Thyroid gland (tissue), 4 donors: ENCODE data around the gene PIH1D1. TPM values are rescaled to one million over a fixed set of nuclear protein-coding genes. Genes with fewer than 3 reads are reported as not detected.

Source experiments
- DNase-seq, 2 donors: peaks; one replicate each; pipeline ENCODE4 v3.0.0-alpha.2; 2019
- H3K27ac ChIP-seq, 3 donors: fragments of 200-600 bp; sonication (generic); 1 replicate in 2 of 3; 2 replicates in 1 of 3; pipeline ENCODE4 v1.5.1; 2016 to 2019; ENCODE audit warnings: mild to moderate bottlenecking in 1 of 3, moderate library complexity in 1 of 3
- H3K27me3 ChIP-seq: fragments of 200-600 bp; sonication (generic); one replicate; pipeline ENCODE4 v1.5.1; 2019
- H3K36me3 ChIP-seq, 2 donors: fragments of 200-600 bp; sonication (generic); one replicate each; pipeline ENCODE4 v1.5.1; 2016 to 2019
- H3K4me1 ChIP-seq, 2 donors: fragments of 200-600 bp; sonication (generic); one replicate each; pipeline ENCODE4 v1.5.1; 2017 to 2019
- H3K4me3 ChIP-seq, 3 donors: fragments of 200-600 bp; sonication (generic); replicated peaks in 1 of 3; 1 replicate in 2 of 3; 2 replicates in 1 of 3; pipeline ENCODE4 v1.5.1; 2016; ENCODE audit warnings: mild to moderate bottlenecking in 1 of 3
- H3K9me3 ChIP-seq: fragments of 200-600 bp; sonication (generic); one replicate; pipeline ENCODE4 v1.5.1; 2017
- CTCF ChIP-seq, 6 experiments: fragments of 200-600 bp in 3 of 6; fragments of 450-650 bp in 3 of 6; sonication (generic) in 3 of 6; IDR thresholded peaks; one replicate each; pipeline ENCODE4 v1.5.1; 2016 to 2019; ENCODE audit warnings: antibody characterized with exemption in 6 of 6, mild to moderate bottlenecking in 2 of 6, inconsistent platforms in 1 of 6, moderate library complexity in 1 of 6
- POLR2A ChIP-seq, 2 donors: fragments of 450-650 bp; IDR thresholded peaks; one replicate each; pipeline ENCODE4 v1.6.1; 2017; ENCODE audit warnings: antibody characterized with exemption in 2 of 2, mild to moderate bottlenecking in 2 of 2, moderate library complexity in 1 of 2
- whole genome bisulfite sequencing, 2 donors: methylation state at CpG; one replicate each; pipeline ENCODE4 v1.1.5; 2017; 5-methylcytosine and 5-hydroxymethylcytosine counted together
- intact Hi-C: fragments of 100-400 bp; cut with DNase I; formaldehyde crosslinking; loops from one replicate; pipeline ENCODE4 v1.15.1; 2023
- total RNA-seq, 4 donors: library from RNA; depleted of rRNA; stranded (reverse); fragments of >200 nt; gene quantifications; one replicate each; pipeline ENCODE4 v1.2.3, GENCODE V29; 2016

PIH1D1 gene
- total RNA-seq, 4 donors from 2014 or later = 69.7 to 125 (median 99.8) TPM

GRCh38 chr19:49409441-49410029 lies 42.1 kb downstream of the PIH1D1 start:
- Histone ChIP-seq H3K36me3 (no peaks in the 10 kb centered on the region), H3K27ac (no peak overlapping the region), H3K4me3 (no peak overlapping the region), H3K9me3 (no peaks in the 10 kb centered on the region), H3K27me3 (no peaks in the 10 kb centered on the region), H3K4me1 (peaks cover 0 to 12% of the 10 kb centered on the region in 2 donors)
- WGBS, 2 donors = 82% methylated on average over 5 of the region's 5 CpGs
- TF ChIP-seq POLR2A (IDR thresholded peaks at IDR 0.05) = no peak
- no peak for TF ChIP-seq CTCF (IDR thresholded peaks at IDR 0.05)
- DNase-seq = no peak
- intact Hi-C loops = no loop called here

GRCh38 chr19:49408816-49409440 lies 42.7 kb downstream of the PIH1D1 start:
- Histone ChIP-seq H3K4me3 (no peak overlapping the region), H3K4me1 (peaks cover 0 to 12% of the 10 kb centered on the region in 2 donors), H3K9me3 (no peaks in the 10 kb centered on the region), H3K27me3 (no peaks in the 10 kb centered on the region), H3K36me3 (no peaks in the 10 kb centered on the region), H3K27ac (no peak overlapping the region)
- TF ChIP-seq POLR2A (IDR thresholded peaks at IDR 0.05) (no peak), CTCF (IDR thresholded peaks at IDR 0.05) (no peak)
- intact Hi-C loops = no loop called here
- WGBS, 2 donors = 68 to 78% methylated on average over 7 to 8 of the region's 8 CpGs
- no peak for DNase-seq

GRCh38 chr19:49407482-49408015 lies 44.1 kb downstream of the PIH1D1 start:
- Histone ChIP-seq H3K27ac (no peak overlapping the region), H3K36me3 (no peaks in the 10 kb centered on the region), H3K4me1 (peaks cover 0 to 12% of the 10 kb centered on the region in 2 donors), H3K27me3 (no peaks in the 10 kb centered on the region), H3K4me3 (no peak overlapping the region), H3K9me3 (no peaks in the 10 kb centered on the region)
- 91 to 92% methylated on average over 16 of the region's 16 CpGs for WGBS, 2 donors
- intact Hi-C loops = no loop called here
- TF ChIP-seq POLR2A (IDR thresholded peaks at IDR 0.05) = no peak
- no peak for TF ChIP-seq CTCF (IDR thresholded peaks at IDR 0.05)
- DNase-seq = no peak

GRCh38 chr19:49407079-49407478 lies 44.5 kb downstream of the PIH1D1 start:
- Histone ChIP-seq H3K27ac (no peak overlapping the region), H3K4me3 (no peak overlapping the region), H3K36me3 (no peaks in the 10 kb centered on the region), H3K4me1 (peaks cover 0 to 12% of the 10 kb centered on the region in 2 donors), H3K27me3 (no peaks in the 10 kb centered on the region), H3K9me3 (no peaks in the 10 kb centered on the region)
- TF ChIP-seq CTCF (IDR thresholded peaks at IDR 0.05) = no peak
- TF ChIP-seq POLR2A (IDR thresholded peaks at IDR 0.05) = no peak
- intact Hi-C loops = no loop called here
- 76 to 78% methylated on average over 3 to 7 of the region's 7 CpGs for WGBS, 2 donors
- DNase-seq = no peak
